ENCODE results near the gene UNC5B.
A peak's percentile ranks its signal among the peaks of the same experiment; 100 is the strongest.
"Not testable (repeated sequence)": the region's sequence is repeated elsewhere in the genome, so short reads cannot be mapped to it uniquely, and the experiment has no call there.

The UNC5B gene

DNA sequence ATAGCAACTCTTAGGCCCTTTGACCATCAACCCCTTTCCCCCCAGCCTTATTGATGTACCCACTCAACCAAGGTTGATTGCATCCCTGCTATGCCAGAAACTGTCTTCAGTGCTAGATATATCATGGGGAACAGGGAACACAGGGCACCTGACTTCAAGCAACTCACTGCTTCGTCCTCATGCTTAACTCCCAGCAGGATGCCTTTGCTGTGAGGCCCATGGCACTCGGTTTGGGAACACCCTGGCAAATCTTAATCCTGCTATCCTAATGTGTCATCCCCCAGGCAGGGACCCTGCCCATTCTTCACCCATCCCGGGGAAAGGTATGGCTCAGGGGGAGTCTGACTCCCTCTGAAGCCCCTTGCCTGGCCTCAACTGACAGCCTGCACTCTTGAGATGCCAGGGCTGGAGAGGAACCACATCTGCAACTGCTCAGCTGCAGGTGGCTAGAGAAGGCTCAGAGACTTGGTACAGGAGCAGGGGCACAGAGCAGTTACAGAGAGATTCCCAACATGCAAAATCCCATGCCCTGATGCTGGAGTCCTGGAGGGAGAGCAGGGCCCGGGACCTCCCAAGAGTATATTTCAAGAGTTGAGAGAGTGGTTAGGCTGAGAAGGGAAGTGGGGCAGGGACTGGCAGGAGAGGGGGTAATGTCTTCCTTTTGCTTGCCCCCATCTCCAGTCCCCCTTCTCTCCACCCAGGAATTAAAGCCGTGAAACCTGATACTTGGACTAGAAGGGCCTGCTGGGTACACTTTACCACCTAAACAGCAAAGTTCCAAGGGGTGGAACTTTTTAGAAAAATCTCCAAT, 2.4 kb upstream of the UNC5B start:
- DNase-seq, result no peak

- DNase-seq, result no peak
These were observed 1.9 kb upstream of the UNC5B start for GRCh38 chr10:71210542-71210871.

DNA sequence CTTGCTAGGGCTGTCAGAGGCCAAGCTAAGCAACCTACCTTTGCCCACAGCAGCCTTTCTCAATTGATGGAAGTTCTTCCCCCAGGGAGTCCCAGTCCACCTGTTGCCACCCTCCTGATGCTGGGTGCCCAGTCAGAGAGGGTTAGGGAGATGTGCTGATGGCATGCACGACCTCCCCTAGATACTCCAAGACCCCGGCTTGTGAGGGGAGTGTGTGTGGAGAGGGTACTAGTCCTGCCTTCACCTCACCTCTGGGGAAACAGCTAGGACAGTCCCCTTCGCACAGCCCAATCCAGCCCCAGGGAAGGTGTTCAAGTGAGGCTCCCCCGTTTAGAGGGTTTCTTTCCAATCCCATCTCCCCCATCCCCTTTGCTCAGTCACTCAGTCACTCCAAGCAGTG, 1.3 kb upstream of the UNC5B start:
- DNase-seq, result no peak

GRCh38 chr10:71211775-71212317, 524 bp upstream of the UNC5B start:
- no peak for DNase-seq

- DNase-seq, result peak; percentile 74
These were observed 804 bp downstream of the UNC5B start for GRCh38 chr10:71213127-71213621.

DNA sequence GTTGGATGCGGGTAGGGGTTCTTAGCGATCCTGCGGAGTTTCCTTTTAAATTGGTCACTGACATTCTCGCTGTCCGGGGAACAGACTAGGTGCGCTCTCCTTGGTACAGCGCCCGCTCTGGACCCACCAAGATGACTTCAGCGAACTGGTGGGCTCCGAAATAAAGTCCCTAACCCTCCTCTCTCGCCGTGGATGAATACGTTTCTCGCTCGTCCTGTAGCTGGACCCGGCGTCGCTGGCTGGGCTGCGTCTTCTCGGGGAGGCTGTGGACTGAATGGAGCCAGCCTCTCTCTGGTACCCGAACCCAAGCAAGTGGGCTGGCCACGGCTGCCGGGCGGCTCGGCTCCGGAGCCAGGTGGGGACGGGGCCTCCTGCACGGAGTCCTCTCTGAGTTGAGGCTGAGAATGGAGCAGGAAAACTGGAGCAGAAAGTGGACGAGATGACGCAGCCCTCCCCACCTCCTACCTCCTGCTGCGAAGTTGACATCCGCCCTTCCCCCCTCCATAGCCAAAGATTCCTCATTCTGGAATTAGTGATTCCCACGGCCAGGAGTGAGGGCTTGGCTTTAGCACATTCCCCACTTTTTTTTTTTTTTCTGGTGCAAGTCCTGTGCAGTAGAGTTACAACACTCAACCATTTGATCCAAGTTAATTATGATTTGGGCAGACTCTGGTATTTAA, 1.5 kb downstream of the UNC5B start:
- peak; percentile 53 for DNase-seq

- DNase-seq, result no peak
These were observed 2.5 kb downstream of the UNC5B start for GRCh38 chr10:71214641-71215559.

- no peak for DNase-seq
These were observed 4.0 kb downstream of the UNC5B start for GRCh38 chr10:71216363-71216695.

GRCh38 chr10:71216751-71217265, 4.4 kb downstream of the UNC5B start:
- no peak for DNase-seq

DNA sequence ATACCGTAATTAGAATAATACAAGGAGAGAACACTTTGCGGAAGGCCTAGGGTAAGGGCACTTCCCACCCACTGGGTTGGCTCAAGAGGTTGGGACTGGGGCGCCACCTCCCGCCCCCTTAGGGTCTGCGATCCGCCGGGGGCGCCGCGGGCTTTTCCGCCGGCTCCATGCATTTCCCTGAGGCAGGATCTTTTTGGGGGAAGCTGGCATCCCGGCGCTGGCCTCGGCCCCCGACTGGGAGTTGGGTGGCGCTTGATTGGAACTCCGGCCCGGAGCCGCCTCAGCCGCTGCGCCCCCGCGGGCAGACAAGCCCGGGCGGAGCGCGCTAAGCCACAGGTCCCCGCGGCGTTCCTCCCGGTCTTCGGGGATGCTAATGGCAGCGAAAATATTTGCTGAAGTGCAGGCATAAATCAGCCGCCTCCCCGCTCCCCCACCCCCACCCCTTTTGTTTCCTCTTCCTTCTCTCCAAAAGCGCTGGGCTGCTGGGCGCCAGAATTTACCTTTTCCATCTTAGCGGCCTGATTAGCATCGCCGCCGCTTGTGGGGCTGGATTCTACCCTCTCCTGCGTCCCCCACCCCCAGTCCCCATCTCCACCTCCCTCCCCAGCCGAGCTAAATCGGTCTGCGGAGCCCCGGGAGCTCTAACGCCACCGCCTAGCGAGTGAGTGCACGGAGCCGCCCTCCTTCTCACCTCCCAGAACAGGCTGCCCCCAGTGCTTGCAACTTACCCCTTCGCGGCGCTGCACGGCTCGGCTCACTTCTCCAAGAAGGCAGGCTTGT, 5.1 kb downstream of the UNC5B start:
- DNase-seq, result no peak

GRCh38 chr10:71218046-71218650, 5.8 kb downstream of the UNC5B start:
- DNase-seq, result no peak

DNA sequence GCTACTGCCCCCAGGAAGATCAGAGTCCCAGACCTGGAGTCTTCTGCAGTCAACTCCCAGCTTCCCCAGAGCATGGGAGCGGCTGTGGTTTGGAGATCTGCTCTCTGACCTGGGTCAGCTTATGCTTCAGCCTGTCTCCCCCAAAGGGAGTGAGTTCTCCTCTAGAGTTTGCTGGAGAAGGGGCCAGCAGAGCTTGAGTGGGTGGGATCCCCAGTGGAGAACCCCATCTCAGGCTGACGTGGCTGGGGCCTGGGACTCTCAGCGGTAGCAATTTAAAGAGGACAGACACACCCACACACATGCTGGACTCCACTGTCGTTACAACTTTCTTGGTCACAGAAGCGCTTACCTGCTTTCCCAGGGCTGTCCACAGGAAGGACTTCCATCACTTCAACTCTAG, 6.3 kb downstream of the UNC5B start:
- DNase-seq, result no peak

GRCh38 chr10:71219236-71219917, 7.0 kb downstream of the UNC5B start:
- not testable (repeated sequence) for DNase-seq

- DNase-seq, result no peak
These were observed 7.7 kb downstream of the UNC5B start for GRCh38 chr10:71219918-71220688.

DNA sequence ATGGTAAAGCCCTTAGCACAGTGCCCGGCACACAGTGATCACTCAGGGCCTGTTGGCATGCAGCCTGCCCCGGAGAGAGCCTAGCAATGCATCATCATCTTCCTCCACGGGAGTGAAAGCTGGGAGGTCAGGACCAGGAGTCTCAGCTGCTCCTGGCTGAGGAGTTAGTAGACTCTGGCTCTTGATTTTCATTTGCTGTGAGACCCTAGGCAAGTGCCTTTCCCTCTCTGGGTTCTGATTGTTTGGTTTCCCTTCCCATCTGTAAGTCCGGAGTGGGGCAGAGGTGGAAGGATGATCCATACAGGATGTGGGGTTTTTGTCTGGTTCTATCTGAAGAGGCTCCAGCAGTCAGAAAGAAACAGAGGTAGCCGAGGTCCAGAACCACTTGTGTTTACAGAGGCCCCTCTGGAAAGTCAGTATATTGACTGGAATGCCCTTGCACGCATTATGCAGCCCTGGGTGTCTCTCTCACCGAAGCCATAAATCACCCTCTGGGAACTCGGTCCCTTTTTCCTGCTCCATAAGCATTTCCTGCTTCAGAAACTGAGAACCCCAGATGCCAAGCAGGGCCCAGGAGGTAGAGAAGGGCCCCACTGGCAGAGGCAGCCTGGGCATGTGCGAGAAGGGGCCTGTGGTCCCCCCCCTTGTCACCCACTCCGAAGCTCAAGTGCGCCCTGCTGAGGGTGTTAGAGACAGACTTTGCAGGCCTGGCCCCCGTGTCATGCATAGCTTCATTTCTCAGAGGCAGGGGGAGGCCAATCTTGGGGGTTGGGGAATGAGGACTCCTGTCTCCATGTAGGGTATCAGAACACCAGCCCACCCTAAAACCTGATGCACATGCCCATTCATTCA, 8.5 kb downstream of the UNC5B start:
- no peak for DNase-seq

- no peak for DNase-seq
These were observed 9.3 kb downstream of the UNC5B start for GRCh38 chr10:71221586-71222202.

GRCh38 chr10:71222601-71223346, 10.4 kb downstream of the UNC5B start:
- no peak for DNase-seq
